Dermis microvascular lymphatic vessel endothelial cell (primary cell): ENCODE data around the gene ARL4A. TPM values are rescaled to one million over a fixed set of nuclear protein-coding genes. Genes with fewer than 3 reads are reported as not detected.
"Not testable (repeated sequence)": the region's sequence is repeated elsewhere in the genome, so short reads cannot be mapped to it uniquely, and the experiment has no call there.

Experiments used
- DNase-seq, 2 donors: peaks; one replicate each; pipeline versions ENCODE4 v3.0.0 to v3.0.0-alpha.2; 2010; ENCODE audit warnings: low read depth in 2 of 2
- total RNA-seq: library from RNA; depleted of rRNA; stranded (reverse); fragments of >200 nt; gene quantifications from 2 replicates; pipeline ENCODE4 v1.2.1, GENCODE V29; 2014

The ARL4A gene
- 315 and 416 TPM in 2 replicates for total RNA-seq

GRCh38 chr7:12686891-12687717, at the start of gene ARL4A:
ARL4A (plus strand) TSS chr7:12687633; CDS start chr7:12688255, 622 bp downstream.
- DNase-seq: peak; percentile 98 to 99

GRCh38 chr7:12637819-12638592, 49.4 kb upstream of the ARL4A start:
- DNase-seq: no peak

GRCh38 chr7:12638851-12639456, 48.5 kb upstream of the ARL4A start:
- peak; percentile 43 to 44 for DNase-seq

- DNase-seq: no peak
These were observed 46.9 kb upstream of the ARL4A start for GRCh38 chr7:12640299-12641096.

GRCh38 chr7:12641196-12641595, 46.2 kb upstream of the ARL4A start:
- DNase-seq: no peak

- DNase-seq: no peak
These were observed 44.9 kb upstream of the ARL4A start for GRCh38 chr7:12642508-12642907.

GRCh38 chr7:12643001-12643643, 44.3 kb upstream of the ARL4A start:
- peak in 1 of 2 donors; percentile 26 for DNase-seq

GRCh38 chr7:12643644-12644043, 43.8 kb upstream of the ARL4A start:
- DNase-seq: no peak

GRCh38 chr7:12645212-12645611, 42.2 kb upstream of the ARL4A start:
- not testable (repeated sequence) for DNase-seq

GRCh38 chr7:12646139-12646538, 41.3 kb upstream of the ARL4A start:
- no peak for DNase-seq

- DNase-seq: peak in 1 of 2 donors; percentile 35
These were observed 39.8 kb upstream of the ARL4A start for GRCh38 chr7:12647364-12648219.

- no peak for DNase-seq
These were observed 38.6 kb upstream of the ARL4A start for GRCh38 chr7:12648704-12649261.

- DNase-seq: no peak
These were observed 38.1 kb upstream of the ARL4A start for GRCh38 chr7:12649348-12649747.

- DNase-seq: no peak
These were observed 37.4 kb upstream of the ARL4A start for GRCh38 chr7:12650080-12650479.

GRCh38 chr7:12653110-12653509, 34.3 kb upstream of the ARL4A start:
- no peak for DNase-seq

GRCh38 chr7:12653518-12653917, 33.9 kb upstream of the ARL4A start:
- DNase-seq: peak in 1 of 2 donors; percentile 37

GRCh38 chr7:12655161-12655560, 32.3 kb upstream of the ARL4A start:
- no peak for DNase-seq

- peak in 1 of 2 donors; percentile 33 for DNase-seq
These were observed 27.0 kb upstream of the ARL4A start for GRCh38 chr7:12660423-12660822.

GRCh38 chr7:12660986-12661385, 26.4 kb upstream of the ARL4A start:
- DNase-seq: not testable (repeated sequence)
